T-helper 22 cell (primary cell): ENCODE measurements around the gene ZNF599.
A peak's percentile ranks its signal among the peaks of the same experiment; 100 is the strongest.
"Not testable (repeated sequence)": the region's sequence is repeated elsewhere in the genome, so short reads cannot be mapped to it uniquely, and the experiment has no call there.

Experiments used
- DNase-seq: peaks from one replicate; pipeline ENCODE4 v3.0.0-alpha.2; 2020; ENCODE audit warnings: low read depth

The ZNF599 gene

DNA sequence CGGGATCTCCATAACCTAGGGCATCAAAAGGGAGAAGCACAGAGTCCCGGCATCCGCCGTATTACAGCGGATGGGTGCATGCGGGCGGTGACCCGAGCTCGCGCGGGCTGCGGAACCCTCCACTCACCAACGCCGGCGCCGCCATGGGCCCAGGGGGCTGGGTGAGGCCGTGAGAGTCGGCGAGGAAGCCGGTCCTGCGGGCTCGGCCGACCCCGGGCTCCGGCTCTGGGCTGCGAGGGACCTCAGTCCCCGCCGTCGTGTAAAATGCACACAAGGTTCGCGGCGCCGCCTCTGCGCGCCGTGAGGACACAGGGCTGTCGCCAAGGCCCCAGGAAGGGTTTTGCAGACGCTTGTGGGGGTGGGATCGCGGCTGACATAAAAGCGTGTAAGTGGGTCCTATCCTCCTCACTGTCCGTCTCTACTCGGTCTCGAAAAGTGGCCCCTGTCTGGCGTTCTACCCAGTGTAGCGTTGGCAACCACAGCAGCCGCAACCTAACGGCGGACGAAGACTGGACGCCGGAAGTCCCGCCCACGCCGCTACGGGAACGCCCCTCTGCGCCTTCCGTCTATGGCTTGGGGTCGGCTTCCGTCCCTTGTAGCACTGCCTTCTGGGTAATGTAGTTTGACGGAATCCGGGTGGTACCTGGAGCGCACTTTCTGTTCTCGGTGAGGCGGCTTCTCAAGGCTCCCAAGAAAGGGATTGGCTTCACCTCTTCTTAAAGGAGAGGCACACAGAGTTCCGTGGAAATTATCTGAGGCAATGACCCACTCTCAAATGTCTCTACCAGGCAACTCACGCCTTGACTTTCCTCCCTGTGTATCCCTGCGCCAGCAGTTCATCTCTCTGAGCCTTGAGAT, at the start of gene ZNF599:
Gene ZNF599, minus strand, starts transcription at position 519 of the 858 bp plus-strand sequence. Its CDS starts 374 bp downstream, at position 145.
- peak; percentile 76 for DNase-seq

DNA sequence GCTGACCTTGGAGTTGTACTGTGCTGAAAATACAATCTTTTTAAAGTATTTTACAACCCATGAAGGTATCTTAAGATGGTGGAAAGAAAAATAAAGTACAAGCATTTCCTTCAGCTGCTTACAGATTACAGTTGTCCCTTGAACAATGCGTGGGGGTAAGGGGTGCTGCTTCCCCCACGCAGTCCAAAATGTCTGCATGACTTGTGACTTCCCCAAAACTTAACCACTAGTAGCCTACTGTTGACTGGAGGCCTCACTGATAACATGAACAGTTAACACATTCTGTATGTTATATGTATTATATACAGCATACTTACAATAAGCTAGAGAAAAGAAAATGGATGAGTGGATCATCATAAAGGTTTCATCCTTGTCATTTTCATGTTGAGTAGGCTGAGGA, 45.3 kb upstream of the ZNF599 start:
- DNase-seq = no peak

DNA sequence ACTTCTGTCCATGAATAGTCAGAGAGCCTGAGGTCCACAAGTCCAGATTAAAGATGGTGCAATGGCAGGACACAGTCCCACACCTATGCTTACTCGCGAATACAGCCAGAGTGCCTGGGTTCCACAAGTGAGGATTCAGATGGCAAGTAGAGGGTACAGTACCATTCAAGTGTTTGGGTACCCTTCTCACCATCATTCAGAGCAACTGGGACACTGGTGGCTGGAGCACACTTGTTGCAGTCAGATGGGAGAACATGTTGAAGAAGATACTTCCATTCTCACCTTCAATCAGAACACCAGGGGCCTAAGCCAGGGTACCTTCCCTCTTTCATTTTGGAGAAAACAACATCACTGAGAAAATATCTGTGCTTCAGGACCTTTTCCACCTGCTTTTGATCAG, 43.7 kb upstream of the ZNF599 start:
- DNase-seq = no peak

DNA sequence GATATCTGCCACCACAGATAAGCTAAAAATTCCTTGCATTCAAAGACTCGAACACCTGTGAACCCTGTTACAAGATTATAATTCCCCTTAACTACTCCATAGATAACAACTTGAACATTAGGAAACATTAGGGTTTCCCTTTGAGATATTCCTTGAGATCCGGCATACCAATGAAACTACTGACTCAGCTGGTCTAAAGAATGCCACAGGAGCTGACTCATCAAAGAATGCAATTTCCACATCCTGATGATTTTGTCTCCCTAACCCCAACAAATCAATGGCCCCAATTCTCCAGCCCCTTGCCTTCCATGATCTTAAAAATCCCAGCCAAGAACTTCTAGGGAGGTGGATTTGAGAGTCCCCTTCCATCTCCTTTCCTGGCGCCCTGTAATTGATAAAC, 35.6 kb upstream of the ZNF599 start:
- no peak for DNase-seq

DNA sequence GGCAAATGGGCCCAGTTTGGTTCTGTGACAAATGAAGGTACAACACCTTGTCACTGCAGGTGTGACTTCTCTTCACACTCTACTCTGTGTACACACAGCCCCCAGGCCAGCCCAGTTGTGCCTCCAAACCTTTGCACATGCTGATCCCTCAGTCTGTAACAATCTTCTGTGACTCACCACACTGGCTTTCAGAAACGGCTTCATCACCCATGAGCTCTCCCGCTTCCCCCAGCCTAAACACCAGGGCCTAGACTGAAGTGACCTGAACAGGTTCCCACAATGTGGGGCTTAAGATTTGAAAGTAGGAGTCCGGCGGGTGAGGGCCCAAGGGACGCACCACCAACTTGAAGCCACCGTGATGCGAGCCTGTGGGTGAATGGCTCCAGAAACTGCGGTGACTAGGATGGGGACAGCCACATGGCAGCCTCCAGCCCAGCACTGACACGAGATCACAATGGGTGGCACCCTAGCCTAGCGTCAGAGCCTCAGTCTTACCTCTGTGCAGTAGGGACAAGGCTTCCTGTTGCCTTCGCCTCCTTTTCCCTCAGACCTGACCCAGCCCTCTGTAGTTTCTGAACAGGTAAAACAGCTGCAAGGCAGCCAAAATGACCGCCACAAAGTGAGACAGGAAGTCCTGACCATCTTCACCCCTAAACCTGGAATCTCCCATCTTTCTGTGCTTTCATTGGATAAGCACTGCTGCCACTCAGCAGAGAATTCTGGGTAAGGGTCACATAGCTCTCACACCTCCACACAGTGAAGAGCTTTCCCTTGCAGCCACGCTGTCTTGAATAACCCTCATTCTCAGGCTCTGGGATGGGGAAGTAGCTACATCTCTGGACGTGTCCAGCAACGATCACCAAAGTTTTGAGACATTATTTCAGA, 34.2 kb upstream of the ZNF599 start:
- no peak for DNase-seq

DNA sequence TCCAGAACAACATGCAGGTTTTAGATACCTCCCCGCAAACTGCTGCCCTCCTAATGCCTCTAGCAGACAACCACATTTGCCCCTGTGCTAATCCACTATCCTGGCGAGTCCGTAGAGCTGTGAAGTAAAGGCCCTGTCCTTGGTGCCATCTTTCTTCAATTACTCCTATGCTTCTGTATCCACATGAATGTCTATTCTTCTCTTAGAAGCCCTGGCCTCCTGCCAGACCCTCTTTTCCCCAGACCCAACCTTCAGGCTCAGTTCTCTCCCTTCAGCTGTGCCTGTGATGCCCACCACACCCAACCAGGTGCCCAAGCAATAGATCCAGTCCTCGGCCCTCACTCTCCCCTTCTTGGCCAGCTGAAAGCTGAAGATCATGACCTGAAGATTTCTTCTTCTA, 31.1 kb upstream of the ZNF599 start:
- DNase-seq = no peak

DNA sequence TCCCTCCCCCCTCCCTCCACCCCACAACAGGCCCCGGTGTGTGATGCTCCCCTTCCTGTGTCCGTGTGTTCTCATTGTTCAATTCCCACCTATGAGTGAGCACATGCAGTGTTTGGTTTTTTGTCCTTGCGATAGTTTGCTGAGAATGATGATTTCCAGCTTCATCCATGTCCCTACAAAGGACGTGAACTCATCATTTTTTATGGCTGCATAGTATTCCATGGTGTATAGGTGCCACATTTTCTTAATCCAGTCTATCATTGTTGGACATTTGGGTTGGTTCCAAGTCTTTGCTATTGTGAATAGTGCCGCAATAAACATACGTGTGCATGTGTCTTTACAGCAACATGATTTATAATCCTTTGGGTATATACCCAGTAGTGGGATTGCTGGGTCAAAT, 23.9 kb upstream of the ZNF599 start:
- not testable (repeated sequence) for DNase-seq

DNA sequence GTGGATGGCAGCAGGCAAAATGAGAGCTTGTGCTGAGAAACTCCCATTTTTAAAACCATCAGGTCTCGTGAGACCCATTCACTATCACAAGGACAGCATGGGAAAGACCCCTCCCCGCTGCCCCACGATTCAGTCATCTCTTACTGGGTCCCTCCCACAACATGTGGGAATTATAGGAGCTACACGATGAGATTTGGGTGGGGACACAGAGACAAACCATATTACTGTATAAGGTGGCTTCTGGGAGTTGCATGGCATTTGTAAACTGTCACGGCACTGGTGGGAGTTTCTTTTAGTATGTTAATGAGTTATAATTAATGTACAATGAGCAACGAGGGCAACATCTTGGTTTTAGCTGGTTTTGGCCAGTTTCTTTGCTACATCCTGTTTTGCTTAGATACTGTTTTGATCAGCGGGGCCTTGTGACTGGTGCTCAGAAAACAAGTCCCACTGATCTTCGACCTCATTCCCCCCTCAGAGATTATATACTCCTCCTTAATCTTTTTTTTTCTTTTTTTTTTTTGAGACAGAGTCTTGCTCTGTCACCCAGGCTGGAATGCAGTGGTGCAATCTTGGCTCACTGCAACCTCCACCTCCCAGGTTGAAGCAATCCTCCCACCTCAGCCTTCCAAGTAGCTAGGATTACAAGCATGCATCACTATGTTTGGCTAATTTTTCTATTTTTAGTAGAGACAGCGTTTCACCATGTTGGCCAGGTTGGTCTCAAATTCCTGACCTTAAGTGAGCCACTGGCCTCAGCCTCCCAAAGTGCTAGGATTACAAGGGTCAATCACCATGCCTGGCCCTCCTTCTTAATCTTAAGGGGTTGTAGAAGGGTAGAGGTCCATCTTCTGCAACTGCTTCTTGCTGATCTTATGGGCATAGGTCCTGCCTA, 21.3 kb upstream of the ZNF599 start:
- DNase-seq = no peak

DNA sequence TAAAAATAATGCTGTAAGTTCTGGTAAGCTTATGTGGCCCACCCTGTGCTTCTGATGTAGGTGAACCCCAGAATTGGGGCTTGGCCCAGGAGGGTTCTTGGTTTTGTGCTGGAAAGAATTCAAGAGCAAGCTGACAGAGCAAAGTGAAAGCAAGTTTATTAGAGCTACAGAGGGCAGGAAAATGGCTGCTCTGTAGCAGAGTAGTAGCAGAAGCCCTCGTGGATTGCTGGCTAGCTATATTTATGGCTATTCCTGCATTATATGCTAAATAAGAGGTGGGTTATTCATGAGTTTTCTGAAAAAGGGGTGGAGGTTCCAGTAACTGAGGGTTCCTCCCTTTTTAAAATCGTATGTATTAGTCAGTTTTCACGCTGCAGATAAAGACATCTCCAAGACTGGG, 20.6 kb upstream of the ZNF599 start:
- no peak for DNase-seq

DNA sequence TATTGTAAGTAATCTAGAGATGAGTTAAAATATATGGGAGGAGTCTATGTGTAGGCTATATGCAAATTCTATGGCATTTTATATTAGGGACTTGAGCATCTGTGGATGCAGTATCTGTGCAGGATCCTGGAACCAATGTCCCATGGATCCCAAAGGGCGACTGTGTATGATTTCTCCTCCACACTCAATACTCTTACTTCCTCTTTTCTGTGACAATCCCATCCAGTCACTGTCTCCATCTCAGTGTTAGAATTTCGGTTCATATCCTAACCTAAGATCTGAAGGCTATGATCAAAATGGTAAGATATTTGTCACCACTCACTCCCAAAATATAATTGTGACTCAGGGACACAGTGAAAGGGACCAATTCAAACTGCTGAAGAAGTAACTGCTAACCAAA, 15.1 kb upstream of the ZNF599 start:
- no peak for DNase-seq

DNA sequence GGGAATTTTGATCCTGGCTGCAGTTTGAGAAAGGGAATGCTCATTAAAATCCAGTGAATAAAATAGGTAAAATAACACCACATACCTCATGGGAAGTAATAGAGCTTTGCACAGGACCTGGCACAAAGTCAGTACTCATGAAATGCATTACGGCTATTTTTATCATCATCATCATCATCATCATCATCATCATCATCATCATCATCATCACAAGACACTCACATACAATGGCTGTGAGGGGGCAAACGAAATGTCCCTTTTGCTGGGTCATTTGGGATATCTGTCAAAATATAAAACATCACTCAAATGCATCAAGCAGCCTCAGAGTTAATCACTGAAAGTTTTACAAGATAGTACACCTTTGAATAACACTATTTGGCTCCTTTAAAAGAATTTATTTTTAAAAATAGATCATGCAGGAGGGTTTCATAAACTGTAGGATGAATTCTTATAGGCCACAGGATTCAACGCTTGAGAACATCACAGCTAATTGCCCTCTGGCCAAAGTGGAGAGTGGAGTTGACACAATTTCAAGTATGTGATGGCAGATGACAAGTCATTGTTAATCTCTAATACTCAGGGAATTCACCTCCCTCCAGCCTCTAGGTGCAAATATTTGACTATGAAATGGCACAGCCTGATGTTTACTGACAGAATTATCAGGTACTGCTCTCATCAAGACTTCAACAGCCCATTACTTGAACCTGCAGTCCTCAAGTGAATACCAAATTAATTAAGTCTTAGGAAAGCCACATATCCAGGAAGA, 14.2 kb upstream of the ZNF599 start:
- no peak for DNase-seq

DNA sequence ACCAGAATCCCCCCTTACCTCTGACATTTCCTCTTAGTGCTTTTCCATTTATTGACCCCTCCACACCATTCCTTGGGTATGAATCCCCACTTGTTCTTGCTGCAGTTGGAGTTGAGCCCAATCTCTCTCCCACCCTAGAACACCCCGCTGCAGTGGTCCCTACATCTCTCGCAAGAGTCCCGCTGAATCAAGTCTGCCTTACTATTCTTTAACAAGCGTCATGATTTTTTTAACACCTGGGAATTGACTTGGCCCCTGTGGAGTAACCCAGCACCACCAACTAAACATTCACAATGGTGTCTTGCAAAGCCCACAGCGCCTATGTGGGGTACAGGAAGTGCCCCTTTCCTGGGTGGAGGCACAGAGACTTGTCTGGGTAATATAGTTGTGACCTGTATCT, 13.2 kb upstream of the ZNF599 start:
- DNase-seq = no peak

DNA sequence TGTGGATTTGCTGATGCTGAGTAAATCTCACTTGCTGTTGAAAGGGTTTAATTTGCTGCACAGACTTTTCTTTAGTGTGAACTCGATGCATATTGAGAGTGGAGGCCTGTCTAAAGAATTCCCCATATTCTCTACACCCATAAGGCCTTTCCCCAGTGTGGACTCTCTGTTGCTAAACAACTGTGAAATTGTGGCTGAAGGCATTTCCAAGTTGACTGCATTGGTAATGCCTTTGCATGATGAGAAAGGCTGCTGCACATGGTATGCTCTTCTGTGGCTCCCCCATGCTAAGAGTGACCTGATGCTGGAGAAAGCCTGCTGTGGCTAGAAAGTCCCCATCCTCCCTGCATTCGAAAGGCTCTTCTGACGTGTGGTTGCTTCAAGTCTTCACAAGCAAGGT, 6.6 kb upstream of the ZNF599 start:
- DNase-seq = no peak

DNA sequence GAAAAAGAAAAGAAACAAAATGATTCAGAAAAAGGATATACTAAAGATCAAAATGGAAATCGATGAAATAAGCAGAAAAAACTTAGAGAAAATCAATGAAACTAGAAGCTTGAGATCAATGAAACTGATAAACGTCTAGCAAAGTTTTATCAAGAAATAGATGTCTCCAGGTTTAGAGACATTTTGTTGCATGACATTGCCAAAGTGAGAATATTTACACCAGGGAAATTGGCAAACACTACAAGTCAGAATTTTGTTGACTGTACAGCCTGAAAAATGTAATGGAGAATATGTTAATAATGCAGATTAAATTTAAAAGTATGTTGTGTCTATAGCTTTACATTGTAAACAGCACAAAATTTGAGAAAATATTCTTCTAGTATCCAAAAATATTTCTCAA, 5.3 kb upstream of the ZNF599 start:
- no peak for DNase-seq

DNA sequence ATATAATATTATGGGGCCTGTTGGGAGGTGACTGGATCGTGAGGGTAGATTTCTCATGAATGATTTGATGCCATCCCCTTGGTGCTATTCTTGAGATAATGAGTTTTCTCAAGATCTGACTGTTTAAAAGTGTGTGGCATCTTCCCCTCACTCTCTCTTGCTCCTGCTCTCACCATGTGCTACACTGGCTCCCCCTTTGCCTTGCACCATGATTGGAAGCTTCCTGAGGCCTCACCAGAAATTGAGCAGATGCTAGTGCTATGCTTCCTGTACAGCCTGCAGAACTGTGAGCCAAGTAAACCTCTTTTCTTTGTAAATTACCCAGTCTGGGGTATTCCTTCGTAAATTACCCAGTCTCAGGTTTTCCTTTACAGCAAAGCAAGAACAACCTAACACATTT, 1.8 kb upstream of the ZNF599 start:
- DNase-seq = no peak

DNA sequence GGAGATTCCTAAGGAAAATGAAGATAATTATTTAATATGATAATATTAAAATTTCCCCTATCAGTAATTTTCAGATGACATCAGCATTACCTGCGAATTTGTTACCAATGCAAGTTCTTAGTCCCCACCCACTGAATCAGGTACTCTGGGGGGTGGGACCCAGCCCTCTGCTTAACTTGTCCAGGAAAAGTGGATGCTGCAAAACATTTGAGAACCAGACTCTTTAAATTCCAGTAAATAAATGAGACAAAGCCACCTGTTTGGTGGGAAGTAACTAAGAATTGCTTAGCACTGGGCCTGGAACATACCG, 495 bp upstream of the ZNF599 start:
- DNase-seq = no peak

DNA sequence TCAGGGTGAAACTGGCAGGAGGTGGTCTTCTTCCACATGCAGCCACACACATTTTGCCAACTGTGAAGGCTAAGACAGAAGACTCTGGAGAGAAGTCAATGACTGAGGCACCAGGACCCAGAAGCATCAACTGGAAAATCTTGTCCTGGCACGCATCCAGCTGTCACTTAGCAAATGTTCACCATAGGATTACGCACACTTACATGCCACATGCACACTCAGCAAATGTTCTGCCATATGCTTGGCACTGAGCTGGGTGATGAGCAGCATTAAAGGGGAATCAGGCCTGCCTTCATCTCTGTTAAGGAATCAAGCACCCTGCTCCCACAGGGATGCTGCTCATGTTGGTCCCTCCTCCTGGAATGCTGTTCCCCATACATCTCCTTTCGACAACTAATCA, 5.1 kb downstream of the ZNF599 start:
- no peak for DNase-seq

DNA sequence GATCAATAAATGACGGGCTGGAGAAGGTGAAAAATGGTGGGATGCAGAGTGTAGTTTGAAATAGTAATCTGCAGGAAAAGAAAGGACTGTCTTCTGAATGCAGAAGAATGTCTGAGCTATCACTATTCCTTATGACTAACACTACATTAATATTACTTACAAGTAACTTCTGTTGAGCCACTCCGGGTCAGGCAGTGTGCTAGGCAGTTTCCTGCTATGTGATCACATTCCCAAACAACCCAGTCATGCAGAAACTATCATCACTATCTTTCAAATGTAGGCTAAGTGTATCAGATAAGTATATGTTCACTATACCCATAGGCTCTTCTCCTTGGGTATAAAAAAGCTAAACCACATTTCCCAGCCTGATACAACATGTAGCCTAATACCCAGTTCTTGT, 6.6 kb downstream of the ZNF599 start:
- DNase-seq = no peak

DNA sequence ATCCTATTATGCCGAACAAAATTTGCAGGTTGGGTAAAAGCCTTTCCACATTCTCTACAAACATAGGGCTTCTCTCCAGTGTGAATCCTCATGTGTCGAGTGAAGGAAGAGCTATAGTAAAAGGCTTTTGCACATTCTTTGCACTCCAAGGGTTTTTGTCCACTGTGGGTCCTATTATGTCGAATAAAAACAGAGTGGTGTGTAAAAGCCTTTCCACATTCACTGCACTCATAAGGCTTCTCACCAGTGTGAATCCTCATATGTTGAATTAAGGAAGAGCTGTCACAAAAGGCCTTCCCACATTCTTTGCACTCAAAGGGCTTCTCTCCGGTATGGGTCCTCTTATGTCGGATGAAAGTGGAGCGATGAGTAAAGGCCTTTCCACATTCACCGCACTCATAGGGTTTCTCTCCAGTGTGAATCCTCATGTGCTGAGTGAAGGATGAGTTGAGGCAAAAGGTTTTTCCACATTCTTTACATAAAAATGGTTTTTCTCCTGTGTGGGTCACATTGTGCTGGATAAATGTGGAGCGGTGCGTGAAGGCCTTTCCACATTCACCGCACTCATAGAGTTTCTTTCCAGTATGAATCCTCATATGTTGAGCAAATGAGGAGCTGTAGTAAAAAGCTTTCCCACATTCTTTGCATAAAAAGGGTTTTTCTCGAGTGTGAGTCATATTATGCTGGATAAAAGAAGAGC, 13.6 kb downstream of the ZNF599 start:
- DNase-seq = no peak

DNA sequence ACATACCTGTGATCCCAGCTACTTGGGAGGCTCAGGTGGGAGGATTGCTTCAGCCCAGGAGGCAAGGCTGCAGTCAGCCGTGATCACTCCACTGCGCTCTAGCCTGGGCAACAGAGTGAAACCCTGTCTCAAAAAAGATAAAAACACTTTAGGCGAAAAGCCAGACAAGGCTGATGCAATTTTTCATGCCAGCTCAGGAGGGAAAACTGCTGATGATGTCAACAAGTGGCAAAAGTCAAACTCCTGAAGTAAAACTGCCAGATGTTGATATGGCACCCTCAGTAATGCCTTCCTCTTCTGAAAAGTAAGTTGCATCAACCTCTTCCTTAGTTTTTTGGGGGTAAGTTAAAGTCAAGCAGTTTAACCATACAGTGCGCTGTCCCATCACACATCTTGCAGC, 15.6 kb downstream of the ZNF599 start:
- DNase-seq = no peak
